AG10803 (cell line): Measurements from ENCODE around the gene SLC25A10.
A peak's percentile ranks its signal among the peaks of the same experiment; 100 is the strongest.

Experiments used
- DNase-seq: peaks from one replicate; pipeline ENCODE4 v3.0.0; 2010; ENCODE audit warnings: low read depth
- H3K4me3 ChIP-seq: 2 replicates; pipeline ENCODE4 v1.5.1; 2011; ENCODE audit warnings: mild to moderate bottlenecking, low read length, control low read depth
- CTCF ChIP-seq: conservative IDR thresholded peaks from 2 replicates; pipeline ENCODE4 v1.5.1; 2011; ENCODE audit warnings: mild to moderate bottlenecking, low read length, control low read depth, inconsistent platforms

SLC25A10 gene

GRCh38 chr17:81706757-81707624, 5.1 kb upstream of the SLC25A10 start:
- no peak for TF ChIP-seq CTCF
- H3K4me3 ChIP-seq = no peak overlapping the region
- DNase-seq = no peak

- H3K4me3 ChIP-seq = no peak overlapping the region
- TF ChIP-seq CTCF = no peak
- no peak for DNase-seq
Measured at GRCh38 chr17:81707725-81708646, 4.1 kb upstream of the SLC25A10 start.

GRCh38 chr17:81708739-81709185, 3.3 kb upstream of the SLC25A10 start:
- TF ChIP-seq CTCF = no peak
- no peak for DNase-seq
- H3K4me3 ChIP-seq = no peak overlapping the region

- DNase-seq = peak; percentile 31
- TF ChIP-seq CTCF = no peak
- H3K4me3 ChIP-seq = peak overlapping the region; percentile 24
Measured at GRCh38 chr17:81710514-81711308, 1.4 kb upstream of the SLC25A10 start.

GRCh38 chr17:81712468-81713003, 452 bp downstream of the SLC25A10 start:
- peak overlapping the region; percentile 59 for H3K4me3 ChIP-seq
- peak; percentile 9; the same call in 1 of the 2 replicates for TF ChIP-seq CTCF
- peak; percentile 22 for DNase-seq

GRCh38 chr17:81713004-81713555, 996 bp downstream of the SLC25A10 start:
- DNase-seq = no peak
- no peak for TF ChIP-seq CTCF
- H3K4me3 ChIP-seq = peak overlapping the region; percentile 59
